ENCODE results near the gene HES3.

Gene HES3

GRCh38 chr1:6220236-6220635, 23.7 kb upstream of the HES3 start:
- no peak for DNase-seq

- no peak for DNase-seq
Observed at GRCh38 chr1:6221210-6221784, 22.7 kb upstream of the HES3 start.

GRCh38 chr1:6222636-6223035, 21.3 kb upstream of the HES3 start:
- no peak for DNase-seq

GRCh38 chr1:6223617-6224016, 20.4 kb upstream of the HES3 start:
- DNase-seq, result no peak

- no peak for DNase-seq
Observed at GRCh38 chr1:6224718-6225117, 19.3 kb upstream of the HES3 start.

GRCh38 chr1:6225651-6226050, 18.3 kb upstream of the HES3 start:
- DNase-seq, result no peak

- no peak for DNase-seq
Observed at GRCh38 chr1:6233376-6233775, 10.6 kb upstream of the HES3 start.

GRCh38 chr1:6234502-6235295, 9.3 kb upstream of the HES3 start:
- no peak for DNase-seq

GRCh38 chr1:6235296-6235677, 8.7 kb upstream of the HES3 start:
- no peak for DNase-seq

- DNase-seq, result no peak
Observed at GRCh38 chr1:6237093-6237492, 6.9 kb upstream of the HES3 start.

- DNase-seq, result no peak
Observed at GRCh38 chr1:6239213-6239752, 4.7 kb upstream of the HES3 start.

- peak; percentile 25 for DNase-seq
Observed at GRCh38 chr1:6239950-6240768, 3.8 kb upstream of the HES3 start.

- DNase-seq, result peak; percentile 21
Observed at GRCh38 chr1:6241107-6241886, 2.7 kb upstream of the HES3 start.

- DNase-seq, result peak; percentile 47
Observed at GRCh38 chr1:6241887-6242740, 1.9 kb upstream of the HES3 start.

- peak; percentile 33 for DNase-seq
Observed at GRCh38 chr1:6243053-6243834, 735 bp upstream of the HES3 start.

- no peak for DNase-seq
Observed at GRCh38 chr1:6244401-6245049, 546 bp downstream of the HES3 start.

- DNase-seq, result peak; percentile 93
Observed at GRCh38 chr1:6245086-6245868, 1.3 kb downstream of the HES3 start.

GRCh38 chr1:6245869-6246496, 2.0 kb downstream of the HES3 start:
- DNase-seq, result peak; percentile 81

Measured in retina (tissue), 1 donor.